CD4-positive, alpha-beta T cell treated with Interleukin-4 for 4 hours (primary cell): Measurements from ENCODE around the gene WHRN.
A peak's percentile ranks its signal among the peaks of the same experiment; 100 is the strongest.

Source experiments
- DNase-seq: peaks from one replicate; pipeline ENCODE4 v3.0.0-alpha.2; 2020

WHRN gene

DNA sequence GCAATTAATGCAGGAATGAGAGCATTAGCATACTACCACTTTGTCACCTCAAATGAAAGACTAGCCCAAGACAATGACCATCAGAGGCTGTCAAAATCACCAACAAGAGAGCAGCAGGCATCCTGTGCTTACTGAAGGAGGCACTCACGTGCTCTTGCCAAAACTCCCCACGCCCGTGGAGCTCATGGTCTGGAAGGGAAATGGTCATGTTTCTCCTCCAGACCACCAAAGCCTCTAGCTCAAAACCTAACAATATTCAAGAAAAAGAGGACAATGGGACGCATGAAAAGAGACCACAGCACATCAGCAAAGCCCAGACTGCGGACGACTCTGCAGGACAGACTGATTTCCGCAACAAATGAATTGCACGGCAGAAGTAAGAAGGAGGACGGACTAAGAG, 130.3 kb downstream of the WHRN start:
- no peak for DNase-seq

DNA sequence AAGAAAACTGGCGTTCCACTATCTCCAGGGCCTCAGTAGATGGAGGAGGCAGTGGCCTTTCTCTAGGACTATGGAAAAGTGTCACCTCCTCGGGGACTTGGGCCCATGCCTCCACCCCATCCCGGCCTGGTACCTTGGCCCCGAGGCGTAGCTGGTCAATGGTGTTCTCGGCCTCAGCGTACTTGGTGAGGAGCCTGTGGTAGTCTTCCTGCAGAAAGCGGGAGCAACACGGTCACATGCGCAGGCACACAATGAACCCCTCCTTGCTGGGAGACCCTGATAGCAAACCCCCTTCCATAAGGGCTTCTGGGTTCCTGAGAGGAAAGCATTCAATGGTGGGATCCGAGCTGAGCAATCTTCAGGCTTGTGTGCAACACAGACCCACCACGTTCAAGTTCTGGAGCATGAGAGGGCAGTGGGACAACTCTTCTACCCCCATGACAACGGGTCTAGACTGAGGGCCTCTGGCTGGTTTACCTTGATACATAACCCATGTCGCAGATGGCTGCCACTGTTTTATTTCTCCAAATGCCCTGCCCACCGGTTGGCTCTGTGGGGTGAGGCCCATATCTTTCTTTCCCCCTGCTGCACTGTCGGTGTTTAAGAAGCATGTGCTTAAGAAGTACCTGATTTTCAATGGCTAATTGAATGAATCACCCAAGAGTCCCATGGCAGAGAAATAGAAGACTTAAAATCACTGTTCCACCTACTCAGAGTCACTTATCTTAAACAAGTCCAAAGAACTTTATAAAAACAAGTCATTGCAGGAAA, 131.1 kb downstream of the WHRN start:
- DNase-seq: no peak

DNA sequence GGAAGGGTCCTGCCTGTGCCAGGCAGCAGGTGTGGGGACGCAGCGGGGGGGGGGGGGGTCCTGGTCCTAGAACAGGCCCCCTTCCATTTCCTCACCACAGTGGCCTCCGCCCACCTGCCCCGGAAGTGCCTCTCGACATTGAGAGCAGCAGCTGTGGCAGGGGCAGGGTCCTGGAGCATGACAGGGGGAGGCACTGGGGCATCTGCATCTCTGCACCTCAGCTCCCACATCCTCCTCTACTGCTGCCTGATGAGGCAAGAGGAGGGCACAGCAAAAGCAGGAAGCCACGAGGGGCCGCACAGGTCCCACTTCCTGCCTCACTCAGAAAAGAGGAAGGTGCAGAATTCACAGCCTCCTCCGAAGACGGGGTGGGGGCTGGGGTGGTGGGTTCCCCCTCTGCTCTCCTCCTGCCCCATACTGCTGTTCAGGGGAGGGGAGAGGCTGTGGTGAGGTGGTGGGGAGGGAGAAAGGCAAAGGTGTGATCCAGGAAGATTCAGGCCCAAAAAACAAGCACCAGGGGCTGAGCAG, 132.3 kb downstream of the WHRN start:
- DNase-seq: peak; percentile 85

DNA sequence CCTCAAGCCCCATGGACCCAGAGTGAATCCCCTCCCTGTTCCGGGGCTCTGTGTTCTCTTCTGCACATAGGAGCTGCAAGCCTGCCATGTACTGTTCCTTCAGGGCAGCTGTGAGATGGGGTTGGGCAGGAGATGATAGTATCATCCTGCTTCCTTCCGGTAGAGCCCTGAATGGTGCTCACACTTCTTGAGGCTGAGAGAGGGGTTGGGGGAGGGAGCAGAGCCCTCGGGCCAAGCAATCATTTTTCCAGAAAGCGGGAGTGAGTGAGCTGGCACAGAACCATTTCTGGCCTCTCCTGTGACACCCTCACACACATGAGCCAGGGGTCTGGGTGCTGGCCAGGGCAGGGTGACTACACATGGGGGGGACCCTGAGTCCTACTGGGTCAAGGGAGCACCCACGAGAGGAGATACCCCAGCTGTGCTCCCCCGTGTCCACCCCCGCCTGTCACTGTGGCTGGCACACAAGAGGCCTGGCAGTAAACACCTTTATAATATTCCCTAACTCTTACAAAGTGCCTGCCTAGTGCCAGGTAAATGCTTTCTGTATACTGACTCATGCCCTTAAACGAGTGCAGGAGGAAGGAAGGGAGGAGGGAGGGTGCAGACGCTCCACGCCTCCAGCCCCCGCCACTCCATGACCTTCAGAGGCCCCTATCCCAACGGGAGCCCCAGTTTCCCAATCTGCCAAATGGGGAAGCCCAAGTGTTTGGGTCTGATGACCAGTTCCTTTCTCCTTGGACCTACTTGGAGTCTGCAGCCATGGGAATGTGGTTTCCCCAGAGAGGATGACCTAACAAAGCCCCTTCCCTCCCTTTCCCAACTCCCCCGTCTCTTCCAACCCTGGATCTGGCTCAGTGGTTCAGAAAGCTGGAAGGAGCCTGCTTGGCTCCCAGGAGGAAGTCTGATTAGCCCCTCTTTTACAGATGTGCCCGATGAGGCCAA, 133.0 kb downstream of the WHRN start:
- peak; percentile 66 for DNase-seq

DNA sequence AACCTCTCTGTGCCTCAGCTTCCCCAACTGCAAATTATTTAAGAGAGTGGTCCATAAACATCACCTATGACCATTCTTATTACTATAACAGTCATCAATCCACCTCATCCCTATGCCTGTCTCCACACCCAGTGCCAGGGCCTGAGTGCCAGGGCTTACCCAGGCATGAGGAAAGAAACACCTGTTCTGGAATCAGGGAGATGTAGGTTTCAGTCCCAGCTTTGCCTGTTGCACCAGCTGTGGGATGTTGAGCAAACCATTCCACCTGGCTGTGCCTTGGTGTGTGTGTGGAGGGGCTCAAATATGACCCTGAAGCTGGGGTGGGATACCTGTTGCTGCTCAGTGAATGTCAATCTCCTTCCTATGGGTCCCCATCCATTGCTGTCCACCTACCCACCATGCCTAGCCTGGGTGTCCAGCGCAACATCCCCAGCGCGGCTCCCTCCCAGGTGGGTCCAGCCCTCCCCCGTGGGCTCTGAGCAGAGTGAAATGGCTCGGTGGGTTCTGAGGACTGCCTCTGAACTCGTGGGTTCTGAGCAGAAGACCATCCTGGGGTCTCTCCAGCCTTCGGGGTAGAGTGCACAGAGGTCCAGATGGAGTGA, 133.8 kb downstream of the WHRN start:
- DNase-seq: no peak

DNA sequence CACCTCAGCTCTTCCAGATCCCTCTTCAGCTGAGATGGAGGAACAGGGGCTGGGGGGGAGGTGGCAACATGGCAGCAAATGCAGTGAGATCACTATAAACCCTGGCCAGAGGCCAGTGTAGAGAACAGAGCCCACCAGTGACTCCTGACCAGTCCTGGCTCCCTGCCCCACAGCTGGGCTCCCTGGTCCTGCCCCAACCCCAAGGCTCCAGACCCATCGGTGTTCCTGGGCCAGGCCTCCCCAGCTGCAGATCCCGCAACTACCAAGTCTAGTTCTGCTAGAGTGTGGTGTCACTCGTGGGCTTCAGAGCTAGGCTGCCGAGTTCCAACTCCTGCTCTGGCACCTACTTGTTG, 134.3 kb downstream of the WHRN start:
- DNase-seq: no peak

DNA sequence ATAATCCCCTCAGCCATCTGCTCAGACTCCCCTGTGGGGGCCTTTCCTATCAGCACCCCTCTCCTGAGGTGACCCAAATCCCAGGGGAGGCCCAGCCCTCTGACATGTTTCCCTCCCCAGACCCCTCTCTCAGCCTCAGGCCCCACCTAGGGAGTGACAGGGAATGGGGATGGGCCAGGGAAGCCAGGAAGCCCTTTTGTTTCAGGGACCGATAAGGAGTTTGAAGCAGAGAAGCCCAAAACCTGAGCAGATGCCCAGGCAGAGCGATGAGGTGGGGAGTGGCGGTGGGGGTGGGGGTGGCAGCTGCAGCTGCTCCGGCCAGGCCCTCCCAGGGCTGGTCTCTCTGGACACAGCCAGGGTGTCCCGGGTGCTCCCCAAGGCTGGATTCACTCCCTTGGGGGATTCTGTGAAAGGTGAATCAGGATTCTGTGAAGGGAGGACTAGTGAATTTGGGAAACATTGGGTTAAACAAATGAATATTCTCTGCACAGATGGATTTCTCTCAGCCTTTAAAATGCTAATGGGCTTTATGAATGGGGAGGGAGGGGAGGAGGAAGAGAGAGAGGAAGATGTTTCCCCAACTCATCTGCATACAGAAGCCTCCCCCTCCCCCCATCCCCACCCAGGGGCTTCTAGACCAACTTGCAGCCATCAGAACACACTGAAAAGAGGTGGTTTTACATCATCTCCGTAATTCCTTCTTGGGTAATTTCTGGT, 134.9 kb downstream of the WHRN start:
- DNase-seq: no peak

DNA sequence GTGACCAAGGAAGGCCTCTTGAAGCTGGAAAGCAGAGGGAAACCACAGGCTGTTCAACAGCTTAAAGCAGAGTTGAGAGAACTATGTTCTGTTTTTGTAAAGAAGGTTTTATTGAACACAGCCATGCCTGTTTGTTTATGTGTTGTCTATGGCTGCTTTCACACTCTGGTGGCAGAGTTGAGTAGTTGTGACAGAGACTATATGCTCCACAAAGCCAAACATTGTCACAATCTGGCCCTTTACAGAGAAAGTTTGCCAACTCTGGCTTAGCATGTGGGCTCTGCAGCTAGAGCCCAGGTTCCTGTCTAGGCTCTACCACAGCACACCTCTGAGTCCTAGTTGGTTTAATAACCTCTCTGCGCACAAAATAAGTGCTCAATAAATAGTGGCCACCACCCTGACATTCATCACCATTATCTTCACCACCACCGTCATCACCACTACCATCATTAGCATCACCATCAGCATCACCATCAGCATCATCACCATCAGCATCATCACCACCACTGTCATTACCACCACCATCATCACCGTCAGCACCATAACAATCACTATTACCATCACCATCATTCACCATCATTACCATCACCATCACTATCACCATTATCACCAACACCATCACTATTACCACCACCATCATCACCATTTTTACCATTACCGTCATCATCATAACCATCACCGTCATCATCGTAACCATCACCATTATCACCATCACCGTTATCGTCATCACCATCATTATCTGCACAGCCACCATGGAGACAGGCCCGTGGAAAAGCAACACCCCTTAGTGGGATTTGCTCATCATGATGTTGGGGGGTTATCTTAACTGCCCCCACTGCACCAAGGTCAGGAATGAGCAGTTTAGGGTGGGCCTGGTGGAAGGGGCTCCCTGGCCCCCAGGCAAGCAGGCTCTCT, 135.8 kb downstream of the WHRN start:
- peak; percentile 39 for DNase-seq

DNA sequence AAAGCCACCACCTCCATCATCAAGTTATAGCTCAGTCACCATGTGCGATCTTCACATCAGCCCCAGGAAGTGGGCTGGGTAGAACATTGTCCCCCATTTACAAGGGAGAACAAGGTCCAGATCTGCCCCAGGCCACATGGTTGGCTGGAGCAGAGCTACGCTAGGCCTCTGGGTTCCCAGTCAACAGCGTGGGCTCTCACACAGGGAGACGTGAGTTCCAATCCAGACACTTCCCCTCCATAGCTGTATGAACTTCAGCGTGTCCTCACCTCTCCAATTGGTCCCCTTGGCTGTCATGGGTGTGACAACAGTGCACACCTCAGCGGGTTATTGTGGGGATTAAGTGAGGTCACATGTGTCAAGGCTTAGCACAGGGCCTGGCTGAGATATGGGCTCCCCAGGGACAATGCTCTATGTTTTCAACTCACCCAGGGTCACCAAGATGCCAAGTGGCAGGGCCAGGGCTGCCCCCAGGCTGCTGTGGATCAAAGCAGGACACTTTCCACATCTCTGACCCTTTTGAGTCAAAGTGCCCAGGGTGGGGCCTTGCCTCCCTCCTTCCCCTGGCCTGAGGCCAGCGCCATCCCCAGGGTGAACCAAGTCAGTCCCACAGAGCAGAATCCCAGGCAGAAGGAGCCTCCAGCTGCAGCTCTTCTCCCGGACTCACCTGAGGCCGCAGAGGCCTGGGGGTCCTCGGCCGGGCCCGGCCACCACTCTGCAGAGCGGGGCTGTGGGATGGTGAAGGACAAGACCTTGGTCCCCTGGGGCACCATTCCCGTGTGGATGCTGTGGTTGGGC, 137.3 kb downstream of the WHRN start:
- DNase-seq: no peak

DNA sequence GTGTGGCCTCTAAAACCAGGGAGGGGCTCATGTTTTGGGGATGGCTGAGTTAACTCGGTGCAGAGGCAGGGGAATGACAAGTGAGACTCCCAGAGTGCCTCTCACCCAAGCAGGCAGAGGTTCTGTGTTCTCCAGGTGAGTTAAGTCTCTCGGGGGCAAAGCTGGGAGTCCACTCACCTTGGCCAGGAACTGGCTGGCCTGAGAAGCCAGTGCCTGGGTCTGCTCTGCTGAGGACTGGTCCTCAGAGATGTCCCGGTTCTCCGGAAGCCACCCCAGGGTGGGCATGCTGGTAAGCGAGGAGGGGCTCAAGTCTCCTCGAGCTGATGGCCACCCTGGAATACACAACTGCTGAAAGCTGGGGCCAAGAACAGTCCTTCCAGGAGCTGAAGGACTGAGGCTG, 137.9 kb downstream of the WHRN start:
- no peak for DNase-seq

DNA sequence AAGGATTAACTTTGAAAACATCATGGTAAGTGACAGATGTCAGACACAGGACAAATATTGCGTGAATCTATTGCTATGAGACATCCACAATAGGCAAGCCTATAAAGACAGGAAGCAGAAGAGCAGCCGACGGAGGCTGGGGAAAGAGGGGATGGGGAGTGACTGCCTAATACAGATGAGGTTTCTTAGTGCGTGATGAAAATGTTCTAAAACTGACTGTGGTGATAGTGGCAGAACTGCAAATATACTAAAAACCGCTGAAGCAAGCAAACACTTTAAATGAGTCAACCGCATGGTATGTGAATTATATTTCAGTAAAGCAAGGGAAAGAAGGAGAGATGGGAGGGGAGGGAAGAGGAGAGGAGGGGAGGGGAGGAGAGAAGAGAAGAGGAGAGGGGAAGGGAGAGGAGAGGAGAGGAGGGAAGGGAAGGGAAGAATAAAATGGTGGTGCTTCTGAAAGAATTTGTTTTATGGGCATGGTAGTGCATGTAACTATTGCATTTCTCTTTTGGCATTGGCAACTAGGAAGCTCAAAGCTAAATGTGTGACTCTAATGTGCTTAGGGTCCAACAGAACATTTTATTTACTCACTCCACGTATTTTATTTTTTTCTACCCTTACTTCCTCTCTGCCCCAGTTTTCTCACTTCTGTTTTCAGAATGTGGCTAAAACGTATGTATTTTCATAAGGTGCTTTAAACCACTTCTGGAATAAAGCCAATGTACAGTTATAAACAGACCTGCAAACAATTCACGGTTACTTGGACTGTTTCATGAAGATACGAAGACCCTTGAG, 138.7 kb downstream of the WHRN start:
- peak; percentile 55 for DNase-seq

DNA sequence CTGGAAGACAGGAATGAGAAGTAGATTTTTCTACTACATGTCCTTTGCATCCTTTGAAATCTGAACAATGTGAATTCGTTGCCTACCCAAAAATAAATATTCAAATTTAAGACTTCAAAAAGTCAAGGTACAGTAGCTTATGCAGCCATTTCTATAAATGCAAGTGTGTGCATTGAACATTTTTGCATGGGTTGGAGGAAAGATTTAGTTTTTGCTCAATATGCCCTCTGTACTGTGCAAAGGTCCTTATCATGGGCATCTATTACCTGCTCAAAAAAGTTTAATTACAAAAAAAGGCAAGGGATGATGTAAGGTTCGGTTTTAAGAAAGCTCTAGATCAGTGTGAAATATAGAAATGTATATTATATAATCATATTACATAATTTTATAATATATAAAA, 140.1 kb downstream of the WHRN start:
- DNase-seq: no peak

DNA sequence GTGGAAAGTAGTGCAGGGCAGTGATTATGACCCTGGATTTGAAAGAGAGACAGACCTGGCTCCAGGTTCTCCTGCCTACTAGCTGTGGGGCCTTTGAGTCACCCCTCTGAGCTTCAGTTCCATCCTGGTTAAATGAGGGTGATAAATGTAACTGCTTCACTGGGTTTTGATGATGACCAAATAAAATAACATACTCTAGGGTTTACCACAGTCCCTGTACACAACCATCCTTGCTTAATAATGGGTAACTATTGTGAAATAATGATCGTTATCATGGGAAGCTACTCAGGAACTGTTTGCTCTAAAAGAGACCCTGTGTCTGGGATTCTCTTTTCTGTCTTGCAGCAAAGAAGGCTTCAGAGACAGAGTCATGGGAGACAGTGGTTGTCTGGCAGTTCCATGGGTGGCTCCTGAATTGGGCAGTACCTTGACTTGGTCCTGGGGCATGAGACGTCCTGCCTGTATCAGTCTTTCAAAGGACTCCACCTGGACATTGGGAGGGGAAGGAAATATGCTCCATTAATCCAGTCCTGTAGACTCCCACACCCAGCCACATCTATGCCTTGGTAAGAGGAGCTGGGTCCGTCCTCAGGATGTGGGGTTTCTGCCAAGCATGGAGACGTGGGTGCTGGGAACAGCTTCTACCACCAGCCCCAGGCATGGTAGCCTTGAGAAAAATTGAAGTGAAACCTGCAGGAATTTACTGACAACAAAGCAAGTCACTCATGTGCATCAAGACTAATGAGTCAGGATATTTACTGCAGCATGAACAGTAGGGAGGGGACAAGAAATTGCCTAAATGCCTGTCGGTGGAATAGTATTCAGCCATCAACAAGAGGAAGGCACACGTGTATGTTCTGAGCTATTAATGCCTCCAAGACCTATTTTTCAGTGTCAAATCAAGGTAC, 140.9 kb downstream of the WHRN start:
- DNase-seq: no peak

DNA sequence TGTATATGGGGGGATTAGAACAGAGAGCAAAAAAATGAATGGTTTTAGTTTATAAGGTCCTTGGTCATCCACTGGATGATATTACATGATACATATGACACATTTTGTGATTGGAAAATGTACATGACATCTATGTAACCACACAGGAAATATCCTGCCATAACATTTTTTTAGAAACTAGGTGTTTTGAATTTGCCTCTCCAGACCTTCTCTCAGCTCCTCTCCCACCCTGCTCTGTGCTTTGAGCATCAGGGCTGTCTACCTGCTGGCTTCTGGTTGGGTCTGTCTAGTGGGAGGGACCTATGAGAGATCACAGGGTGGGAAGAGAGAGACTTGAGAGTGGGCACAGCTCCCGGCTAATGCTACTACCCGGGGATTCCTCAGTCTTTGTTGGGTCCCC, 141.8 kb downstream of the WHRN start:
- DNase-seq: no peak

DNA sequence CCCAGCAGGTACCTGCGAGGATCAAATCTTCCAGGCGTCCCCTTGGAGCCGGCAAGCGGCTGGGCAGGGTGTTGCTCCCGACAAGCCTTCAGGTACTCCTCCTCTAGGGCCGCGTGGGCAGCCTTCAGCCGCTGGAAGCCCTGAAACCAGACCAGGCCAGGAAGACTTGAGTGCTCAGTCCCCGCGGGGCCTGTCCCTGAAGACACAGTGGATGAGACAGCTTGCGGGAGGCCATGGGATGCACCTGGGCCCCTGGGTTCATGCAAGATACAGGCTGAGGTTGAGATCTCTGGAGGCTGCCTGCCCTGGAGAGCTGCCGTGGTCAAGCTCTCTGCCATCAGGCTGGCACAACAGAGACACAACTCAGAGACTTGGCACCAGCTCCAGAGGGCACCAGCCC, 142.9 kb downstream of the WHRN start:
- DNase-seq: no peak

DNA sequence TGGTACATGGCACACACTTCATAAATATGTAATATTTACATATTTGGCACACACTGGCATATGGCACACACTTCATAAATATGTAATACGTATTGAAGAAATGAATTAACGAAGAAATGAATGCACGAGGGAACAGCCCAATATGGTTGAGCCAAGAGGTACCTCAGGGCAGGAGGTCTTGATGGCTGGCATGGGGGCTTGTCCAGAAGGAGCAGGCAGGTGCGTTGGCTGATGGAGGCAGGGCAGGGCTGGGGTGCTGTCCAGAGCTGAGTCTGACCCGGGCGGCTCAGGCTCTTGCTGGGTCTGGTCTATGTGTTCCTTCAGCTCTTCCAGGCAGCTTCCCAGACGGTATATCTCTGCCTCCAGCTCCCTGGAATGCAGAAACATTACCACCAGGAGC, 143.7 kb downstream of the WHRN start:
- no peak for DNase-seq

DNA sequence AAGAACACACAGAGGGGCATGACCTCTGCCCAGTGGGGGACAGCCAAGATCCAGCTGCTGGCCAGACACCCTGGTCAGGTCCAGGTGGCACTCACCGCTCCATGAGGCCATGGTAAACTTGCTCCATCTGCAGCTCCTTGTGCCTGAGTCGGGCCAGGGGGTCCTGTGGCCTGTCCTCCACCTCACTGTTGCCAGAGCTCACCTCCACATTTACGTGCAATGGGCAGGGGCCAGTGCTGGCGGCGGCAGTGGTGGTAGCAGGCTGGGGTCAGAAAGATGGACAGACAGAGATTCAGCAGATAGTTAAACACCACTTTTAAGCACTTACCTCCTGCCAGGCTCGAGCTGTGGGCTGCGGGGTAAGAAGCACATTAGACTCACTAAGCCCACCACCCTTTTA, 145.5 kb downstream of the WHRN start:
- no peak for DNase-seq

DNA sequence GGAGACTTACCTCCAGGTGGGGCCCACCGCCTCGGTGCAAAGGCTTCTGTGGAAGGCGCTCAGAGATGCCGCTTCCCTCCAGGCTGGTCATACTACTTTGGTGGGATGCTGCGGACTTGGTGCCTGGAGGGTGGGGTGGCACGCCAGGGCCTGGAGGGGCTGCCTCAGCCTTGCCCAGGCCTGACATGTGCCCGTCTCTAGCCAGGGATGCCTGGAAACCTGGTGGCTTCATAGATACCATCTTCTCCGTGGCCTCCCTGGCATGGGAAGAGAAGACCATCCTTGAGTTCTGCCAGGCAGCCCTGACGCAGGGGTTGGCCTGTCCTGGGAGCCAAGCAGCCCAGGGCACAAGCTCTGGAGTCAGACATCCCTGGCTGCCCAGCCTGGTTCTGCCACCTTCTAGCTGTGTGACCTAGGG, 147.4 kb downstream of the WHRN start:
- no peak for DNase-seq

DNA sequence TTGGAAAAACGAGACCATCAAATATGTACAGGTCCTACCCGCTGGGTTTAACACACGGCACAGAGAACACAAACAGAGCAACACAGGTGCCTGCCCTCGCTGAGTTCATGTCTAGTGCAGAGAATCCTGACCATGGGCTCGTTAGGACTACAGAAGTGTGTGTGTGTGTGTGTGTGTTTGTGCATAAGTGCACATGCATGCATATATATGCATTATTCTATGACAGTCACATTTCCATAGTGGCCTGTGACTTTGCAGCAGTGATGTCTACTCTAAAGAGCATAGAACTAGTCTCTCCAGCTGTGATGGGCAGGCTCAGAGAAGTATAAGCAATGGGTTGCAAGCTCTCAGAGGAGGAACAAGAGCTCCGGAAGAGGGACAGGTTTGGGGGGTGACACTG, 147.9 kb downstream of the WHRN start:
- no peak for DNase-seq
